HG03135 (cell line): ENCODE results near the gene WDFY4.

ENCODE experiments used
- ATAC-seq: cut with Tn5 transposase; IDR thresholded peaks from one replicate; pipeline ENCODE4 v1.9.1; 2021; ENCODE audit warnings: mild to moderate bottlenecking, moderate library complexity; ENCODE audit not compliant: unreplicated experiment

The WDFY4 gene

GRCh38 chr10:48807791-48808470 lies 123.3 kb downstream of the WDFY4 start:
- ATAC-seq: no peak

GRCh38 chr10:48809261-48809660 lies 124.6 kb downstream of the WDFY4 start:
- ATAC-seq: no peak

GRCh38 chr10:48811461-48811860 lies 126.8 kb downstream of the WDFY4 start:
- ATAC-seq: no peak

- ATAC-seq: no peak
Measured at GRCh38 chr10:48811917-48812316, 127.2 kb downstream of the WDFY4 start.

GRCh38 chr10:48813291-48813690 lies 128.6 kb downstream of the WDFY4 start:
- no peak for ATAC-seq

DNA sequence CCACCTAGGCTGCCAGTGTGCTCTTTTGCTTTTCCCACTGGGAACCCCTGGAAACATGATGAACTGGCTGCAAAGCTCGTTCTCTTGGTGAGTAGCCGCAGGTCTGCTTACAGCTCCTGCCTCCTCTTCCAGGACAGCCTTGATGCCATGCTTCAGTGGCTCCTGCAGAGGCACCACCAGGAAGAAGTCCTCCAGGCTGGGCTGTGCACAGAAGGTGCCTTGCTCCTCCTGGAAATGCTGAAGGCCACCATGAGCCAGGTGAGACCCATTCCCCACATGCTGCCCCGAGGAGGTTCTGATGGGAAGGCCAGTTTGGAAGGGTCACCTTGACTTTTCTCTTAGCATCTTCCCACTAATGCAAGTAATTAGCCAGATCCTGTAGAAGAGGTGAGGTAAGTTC lies 129.2 kb downstream of the WDFY4 start:
- no peak for ATAC-seq

DNA sequence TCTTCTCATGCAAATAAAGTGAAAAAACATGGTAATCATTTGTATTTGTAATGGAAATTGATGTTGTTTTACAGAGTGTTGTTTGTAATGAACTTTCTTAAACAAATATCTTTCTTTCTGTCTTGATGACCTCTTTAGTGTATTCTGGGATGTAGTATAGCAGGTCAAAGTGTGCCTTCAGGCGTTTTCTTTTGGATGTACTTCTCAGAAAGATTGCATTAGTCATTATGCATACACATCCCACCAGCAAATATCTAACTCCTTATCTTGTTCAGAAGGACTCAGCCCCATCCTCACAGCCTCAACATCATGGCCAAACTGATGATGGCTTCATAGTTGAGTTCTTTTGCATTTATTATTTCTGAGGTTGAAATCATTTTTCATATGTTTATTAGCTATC lies 130.3 kb downstream of the WDFY4 start:
- no peak for ATAC-seq

DNA sequence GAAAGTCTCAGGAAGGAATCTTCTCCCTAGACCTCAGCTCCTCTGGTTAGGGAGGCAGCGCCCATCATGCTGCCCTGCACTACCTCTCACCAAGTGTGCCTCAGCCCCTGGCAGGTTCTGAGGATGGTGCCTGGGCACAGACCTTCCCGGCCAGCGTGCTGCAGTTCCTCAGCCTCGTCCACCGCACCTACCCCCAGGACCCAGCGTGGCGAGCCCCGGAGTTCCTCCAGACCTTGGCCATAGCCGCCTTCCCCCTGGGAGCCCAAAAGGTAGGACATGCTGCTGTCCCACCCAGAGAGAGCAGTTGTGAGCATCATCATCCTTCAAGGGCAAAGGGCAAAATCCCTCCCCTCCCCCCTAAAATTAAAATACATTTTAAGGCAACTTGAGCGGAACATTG lies 132.5 kb downstream of the WDFY4 start:
- no peak for ATAC-seq

DNA sequence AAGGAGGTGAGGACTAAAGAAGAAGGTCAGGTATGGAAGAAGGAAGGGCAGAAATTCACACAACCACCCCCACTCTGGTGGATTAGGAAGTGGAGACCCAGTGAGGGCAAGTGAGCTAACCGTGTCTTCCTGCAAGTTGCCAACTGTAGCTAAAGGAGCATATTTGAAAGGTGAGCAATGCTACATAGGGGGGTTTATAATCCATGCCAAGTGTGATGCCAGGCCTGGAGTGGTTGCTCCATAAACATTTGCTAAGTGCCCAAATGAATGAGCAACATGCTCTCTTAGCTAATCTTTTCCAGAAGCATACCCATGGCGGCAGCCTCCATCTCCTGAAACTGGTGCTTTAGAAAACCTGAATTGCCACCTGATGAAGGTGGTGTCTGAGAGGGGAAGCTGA lies 133.4 kb downstream of the WDFY4 start:
- no peak for ATAC-seq

DNA sequence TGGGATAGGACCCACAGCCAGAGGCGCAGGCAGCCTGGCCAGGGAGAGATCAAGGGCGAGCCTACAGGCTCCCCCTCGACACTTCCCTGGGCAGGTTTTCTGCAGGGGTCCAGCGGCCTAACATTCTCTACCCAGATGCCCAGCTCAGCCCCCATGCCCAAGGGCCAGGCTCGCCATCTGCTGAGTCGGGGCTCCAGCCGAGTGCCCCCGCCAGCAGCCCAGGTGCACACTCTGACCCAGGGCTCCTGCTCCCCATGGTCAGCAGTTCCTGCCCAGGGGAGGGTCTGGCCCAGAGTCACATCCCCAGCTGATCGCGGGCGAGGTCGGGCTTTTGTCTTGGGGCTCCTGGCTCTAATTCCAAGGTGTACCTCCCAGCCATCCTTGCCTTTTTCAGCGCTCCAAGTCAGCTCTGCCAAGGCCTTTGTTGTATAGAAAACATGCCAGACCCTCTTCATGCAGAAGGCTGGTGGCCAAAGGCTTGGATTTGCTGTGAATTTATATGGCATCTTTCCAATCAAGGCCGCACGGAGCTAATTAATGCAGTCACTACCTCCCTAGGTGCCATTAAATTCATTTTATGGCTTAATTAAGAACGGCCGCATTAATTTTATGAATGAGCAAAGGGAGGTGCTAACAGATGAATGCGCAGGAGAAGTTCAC lies 134.3 kb downstream of the WDFY4 start:
- ATAC-seq: no peak

- no peak for ATAC-seq
Measured at GRCh38 chr10:48819783-48820182, 135.1 kb downstream of the WDFY4 start.

GRCh38 chr10:48820231-48820630 lies 135.6 kb downstream of the WDFY4 start:
- no peak for ATAC-seq

DNA sequence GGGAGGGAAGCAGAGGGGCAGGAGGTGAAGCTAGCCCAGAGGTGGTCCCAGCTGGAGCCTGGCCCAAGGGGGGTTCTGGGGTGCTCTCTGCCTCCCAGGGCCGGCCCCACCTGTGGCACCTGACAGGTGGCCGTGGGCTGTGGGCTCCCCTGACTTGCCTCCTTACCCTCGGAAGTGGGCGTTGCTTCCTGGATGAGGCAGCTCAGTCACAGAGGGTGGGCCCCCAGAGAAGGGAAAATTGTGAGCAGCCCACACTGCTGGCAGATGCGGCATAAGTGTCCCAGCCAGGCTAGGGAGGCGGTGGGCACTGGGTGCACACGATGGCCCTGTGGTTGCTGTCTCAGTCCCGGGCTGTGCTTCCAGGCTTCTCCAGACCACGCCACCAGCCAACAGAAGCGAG lies 136.0 kb downstream of the WDFY4 start:
- ATAC-seq: no peak

- no peak for ATAC-seq
Measured at GRCh38 chr10:48821111-48821510, 136.4 kb downstream of the WDFY4 start.

GRCh38 chr10:48821692-48822091 lies 137.0 kb downstream of the WDFY4 start:
- no peak for ATAC-seq

DNA sequence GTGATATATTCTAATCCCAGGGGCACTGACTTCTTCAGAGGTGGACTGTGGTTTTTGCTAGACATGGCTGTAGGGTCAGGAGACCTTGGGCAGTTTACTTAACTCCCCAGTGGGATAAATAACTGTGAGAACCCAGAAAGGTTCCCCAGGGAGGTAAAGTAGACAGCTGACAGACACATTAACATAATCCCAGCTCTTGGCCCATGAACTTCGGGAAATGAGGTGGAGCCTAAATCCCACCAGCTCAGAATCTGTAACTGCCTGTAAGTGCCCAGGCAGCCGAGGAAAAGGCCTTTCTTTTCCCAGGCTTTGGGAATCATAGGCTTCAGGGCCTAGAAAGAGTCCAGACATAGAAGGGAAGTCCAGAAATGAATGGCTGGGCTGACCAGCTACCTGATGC lies 149.0 kb downstream of the WDFY4 start:
- no peak for ATAC-seq

DNA sequence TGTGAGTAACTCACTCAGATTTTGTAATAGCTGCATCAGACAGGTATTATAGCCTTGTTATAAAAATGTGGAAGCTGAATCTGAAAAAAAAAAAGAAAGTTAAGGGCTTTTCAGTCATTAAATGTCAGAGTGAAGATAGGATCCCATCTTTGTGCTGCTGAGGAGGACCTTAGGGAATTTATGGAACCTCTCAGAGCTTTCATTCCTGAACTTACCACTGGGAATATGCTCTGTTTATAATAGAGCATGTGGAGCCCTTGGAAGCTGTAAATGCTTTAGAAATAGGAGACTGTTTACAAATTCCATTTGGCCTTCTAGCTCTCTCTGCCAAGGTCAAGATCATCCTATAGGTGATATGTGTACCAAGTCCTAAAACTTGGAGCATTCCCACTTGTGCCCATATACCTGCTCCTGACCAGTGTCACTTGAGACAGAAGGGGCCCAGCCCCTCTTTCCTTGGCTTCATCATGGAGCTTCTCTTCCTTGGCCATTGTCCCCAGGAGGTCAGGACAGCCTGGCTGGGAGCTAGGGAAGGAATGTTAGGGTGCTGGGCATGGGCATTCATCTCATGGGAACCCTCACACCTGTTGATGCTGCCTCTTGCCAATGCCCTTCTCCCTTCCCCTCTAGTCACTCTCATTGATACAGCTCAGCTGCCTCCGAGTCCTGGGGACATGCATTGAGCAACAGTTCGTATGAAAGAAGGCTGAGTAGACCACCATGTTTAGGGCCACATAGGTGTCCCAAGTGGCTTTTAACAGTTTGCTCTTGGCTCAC lies 149.7 kb downstream of the WDFY4 start:
- ATAC-seq: no peak

GRCh38 chr10:48835781-48836180 lies 151.1 kb downstream of the WDFY4 start:
- ATAC-seq: no peak

DNA sequence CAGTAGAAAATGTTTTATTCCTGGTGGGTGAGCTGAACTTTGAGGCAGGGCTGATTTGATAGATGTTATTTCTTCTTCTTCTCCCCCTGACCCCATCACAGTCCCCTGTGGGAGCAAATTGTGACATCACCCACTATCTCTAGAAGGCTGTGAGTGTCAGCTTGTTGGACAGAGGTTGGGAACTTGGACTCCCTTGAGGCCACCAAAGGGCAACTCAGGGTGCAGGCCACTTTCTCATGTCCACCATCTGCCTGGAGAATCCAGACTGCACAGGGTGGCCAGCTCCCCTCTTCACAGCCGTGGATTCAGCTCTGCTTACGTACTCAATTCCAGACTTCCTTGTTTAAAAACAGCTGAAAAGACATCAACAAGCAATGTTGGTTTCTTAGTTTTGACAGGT lies 151.9 kb downstream of the WDFY4 start:
- ATAC-seq: no peak

DNA sequence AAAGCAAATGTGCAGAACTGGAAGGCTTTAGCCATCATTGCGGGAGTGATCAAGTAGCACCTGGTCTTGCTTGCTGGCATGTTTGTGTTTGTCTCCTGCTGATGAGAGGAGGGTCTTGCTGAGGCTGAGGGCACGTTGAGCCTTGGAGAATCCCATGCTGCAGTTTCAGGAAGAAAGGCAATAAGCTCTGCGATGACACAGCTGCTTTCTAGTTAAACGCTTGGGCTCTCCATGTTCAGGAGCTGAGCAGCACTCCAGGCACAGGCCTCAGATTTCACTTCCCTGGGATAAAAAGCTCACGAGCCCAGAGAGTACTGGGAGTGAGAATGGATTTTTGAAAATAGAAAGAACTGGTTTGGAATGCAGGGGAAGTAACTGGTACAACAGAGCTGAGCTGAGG lies 154.2 kb downstream of the WDFY4 start:
- no peak for ATAC-seq

- ATAC-seq: no peak
Measured at GRCh38 chr10:48839809-48840679, 155.4 kb downstream of the WDFY4 start.
